Karpas-422 (cell line): ENCODE data around the gene NEU2. TPM values are rescaled to one million over a fixed set of nuclear protein-coding genes. Genes with fewer than 3 reads are reported as not detected.
A peak's percentile ranks its signal among the peaks of the same experiment; 100 is the strongest.

Experiments
- DNase-seq: peaks from one replicate; pipeline ENCODE4 v3.0.0-alpha.2; 2015
- H2AFZ ChIP-seq: fragments of 200-600 bp; sonication (generic); 2 replicates; pipeline ENCODE4 v1.6.1; 2014; ENCODE audit warnings: antibody characterized with exemption, low read length, mixed read lengths
- H3K27ac ChIP-seq: fragments of 200-600 bp; sonication (generic); 2 replicates; pipeline ENCODE4 v1.5.1; 2014; ENCODE audit warnings: mild to moderate bottlenecking, low read length, moderate library complexity
- H3K27me3 ChIP-seq: fragments of 200-600 bp; sonication (generic); 2 replicates; pipeline ENCODE4 v1.6.1; 2014; ENCODE audit warnings: low read length, mixed read lengths
- H3K36me3 ChIP-seq: fragments of 200-600 bp; sonication (generic); 2 replicates; pipeline ENCODE4 v1.6.1; 2014; ENCODE audit warnings: low read length, mixed read lengths; ENCODE audit not compliant: insufficient read depth
- H3K4me1 ChIP-seq: fragments of 200-600 bp; sonication (generic); 2 replicates; pipeline ENCODE4 v1.6.1; 2014; ENCODE audit warnings: mild to moderate bottlenecking, low read length, mixed read lengths
- H3K4me2 ChIP-seq: fragments of 200-600 bp; sonication (generic); 2 replicates; pipeline ENCODE4 v1.6.1; 2014; ENCODE audit warnings: low read length, low read depth, mild to moderate bottlenecking; ENCODE audit not compliant: poor library complexity, severe bottlenecking
- H3K4me3 ChIP-seq: fragments of 200-600 bp; sonication (generic); 2 replicates; pipeline ENCODE4 v1.5.1; 2014; ENCODE audit warnings: mild to moderate bottlenecking, antibody characterized with exemption, low read length, mixed read lengths
- H3K79me2 ChIP-seq: fragments of 200-600 bp; sonication (generic); 2 replicates; pipeline ENCODE4 v1.6.1; 2014; ENCODE audit warnings: mild to moderate bottlenecking, low read length, mixed read lengths
- H3K9ac ChIP-seq: fragments of 200-600 bp; sonication (generic); 2 replicates; pipeline ENCODE4 v1.6.0; 2014; ENCODE audit warnings: low read length
- H3K9me2 ChIP-seq: fragments of 200-600 bp; sonication (generic), shearing (Covaris generic); replicated peaks from 2 replicates; pipeline ENCODE4 v1.6.0; 2014; ENCODE audit warnings: mild to moderate bottlenecking, low read length, moderate library complexity; ENCODE audit not compliant: insufficient read depth
- H3K9me3 ChIP-seq: fragments of 300-700, 200-600 bp; sonication (generic); 2 replicates; pipeline ENCODE4 v1.6.1; 2014; ENCODE audit warnings: low read length, mixed read lengths
- H4K20me1 ChIP-seq: fragments of 200-600 bp; sonication (generic); 2 replicates; pipeline ENCODE4 v1.6.1; 2014; ENCODE audit warnings: mild to moderate bottlenecking, antibody characterized with exemption, low read length, low read depth; ENCODE audit not compliant: insufficient read depth
- total RNA-seq: library from RNA; depleted of rRNA; stranded (reverse); fragments of >200 nt; shearing (Covaris generic); gene quantifications from 2 replicates; pipeline ENCODE4 v1.2.3, GENCODE V29; 2014; ENCODE audit warnings: low replicate concordance; rRNA removed

Gene NEU2
- not detected in 2 replicates for total RNA-seq

DNA sequence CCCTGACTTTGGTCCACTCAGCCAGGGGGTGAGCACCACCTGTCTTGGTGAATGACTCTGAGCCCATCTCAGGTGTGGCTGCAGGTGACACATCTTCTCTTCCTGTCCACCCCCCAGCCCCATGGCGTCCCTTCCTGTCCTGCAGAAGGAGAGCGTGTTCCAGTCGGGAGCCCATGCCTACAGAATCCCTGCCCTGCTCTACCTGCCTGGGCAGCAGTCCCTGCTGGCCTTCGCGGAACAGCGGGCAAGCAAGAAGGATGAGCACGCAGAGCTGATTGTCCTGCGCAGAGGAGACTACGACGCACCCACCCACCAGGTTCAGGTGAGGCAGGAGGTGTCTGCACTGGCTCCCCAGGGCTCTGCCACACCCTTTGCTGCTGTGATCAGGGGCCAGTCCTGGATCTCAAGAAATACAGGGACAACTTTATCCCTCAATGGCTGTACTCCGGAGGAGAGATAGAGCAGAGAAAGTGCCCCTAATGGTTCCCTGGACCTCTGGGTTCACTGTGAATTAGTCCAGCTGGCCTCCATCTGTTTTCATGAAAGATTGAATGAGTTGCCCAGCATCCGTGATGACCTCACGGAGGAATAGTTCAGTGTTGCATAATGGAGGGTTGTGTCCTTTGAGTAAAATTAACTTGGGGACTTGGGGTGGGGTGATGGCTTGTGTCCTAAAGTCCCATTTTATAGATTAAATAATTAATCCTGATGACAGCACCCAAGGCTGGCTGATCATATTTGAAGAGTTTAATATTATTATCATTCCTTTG is at the start of gene NEU2:
NEU2 (plus strand) TSS at position 122 of the 770 bp plus-strand sequence; CDS start at position 122, 0 bp downstream.
- DNase-seq, result no peak
- Histone ChIP-seq H3K27me3 (no peaks in the 10 kb centered on the region), H2AFZ (no peak within 1 kb of the TSS), H3K79me2 (no peaks in the 10 kb centered on the region), H3K9me2 (no peaks in the 10 kb centered on the region), H3K9ac (no peak within 1 kb of the TSS), H3K4me2 (no peak within 1 kb of the TSS), H4K20me1 (no peaks in the 10 kb centered on the region), H3K4me1 (no peaks in the 10 kb centered on the region), H3K9me3 (no peaks in the 10 kb centered on the region), H3K36me3 (no peaks in the 10 kb centered on the region), H3K27ac (no peak within 1 kb of the TSS), H3K4me3 (no peak within 1 kb of the TSS)

DNA sequence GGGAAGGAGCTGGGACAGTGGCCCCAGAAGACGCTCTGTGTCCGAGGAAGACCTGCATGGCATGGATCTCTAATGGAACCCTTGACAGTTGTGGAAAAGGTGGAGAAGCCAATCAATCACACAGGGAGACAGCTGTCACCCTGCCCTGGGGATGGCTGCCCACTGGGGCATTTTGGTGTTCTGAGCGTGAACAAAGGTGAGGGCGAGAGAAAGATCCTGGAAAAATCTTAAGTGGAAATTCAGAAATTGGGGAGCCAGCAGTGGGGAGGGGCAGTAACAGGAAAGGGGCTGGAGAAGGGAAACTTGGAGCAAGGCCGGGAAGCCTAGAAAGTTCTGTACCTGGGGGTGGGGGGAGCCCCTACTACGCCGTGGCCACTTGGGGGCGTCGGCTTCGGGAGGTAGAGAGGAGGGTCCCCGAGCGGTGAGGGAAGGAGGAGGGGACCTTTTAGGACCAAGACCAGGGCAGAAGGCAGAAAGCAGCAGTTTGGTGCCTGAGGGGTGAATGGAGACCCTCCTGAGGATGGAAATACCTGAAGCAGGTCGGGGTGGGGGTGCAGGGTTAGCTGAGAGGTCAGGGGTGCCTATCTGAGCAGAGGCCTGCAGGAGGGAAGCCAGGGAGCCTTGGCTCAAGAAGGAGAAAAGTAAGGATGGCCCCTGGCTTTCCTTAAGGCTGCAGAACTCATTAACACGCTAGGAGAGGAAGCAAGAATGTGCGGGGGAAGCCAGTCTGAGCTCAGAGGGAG is 49.4 kb upstream of the NEU2 start:
- H3K36me3 ChIP-seq, result no peaks in the 10 kb centered on the region
- no peaks in the 10 kb centered on the region for H3K79me2 ChIP-seq
- H3K27me3 ChIP-seq, result no peaks in the 10 kb centered on the region
- H3K4me2 ChIP-seq, result no peak overlapping the region
- no peaks in the 10 kb centered on the region for H3K9me3 ChIP-seq
- peaks cover 11% of the 10 kb centered on the region for H3K4me1 ChIP-seq
- peak overlapping the region; percentile 82; the same call in 1 of the 2 replicates for H2AFZ ChIP-seq
- DNase-seq, result peak; percentile 50
- no peaks in the 10 kb centered on the region for H3K9me2 ChIP-seq
- no peak overlapping the region for H3K9ac ChIP-seq
- no peaks in the 10 kb centered on the region for H4K20me1 ChIP-seq
- H3K27ac ChIP-seq, result no peak overlapping the region
- no peak overlapping the region for H3K4me3 ChIP-seq

DNA sequence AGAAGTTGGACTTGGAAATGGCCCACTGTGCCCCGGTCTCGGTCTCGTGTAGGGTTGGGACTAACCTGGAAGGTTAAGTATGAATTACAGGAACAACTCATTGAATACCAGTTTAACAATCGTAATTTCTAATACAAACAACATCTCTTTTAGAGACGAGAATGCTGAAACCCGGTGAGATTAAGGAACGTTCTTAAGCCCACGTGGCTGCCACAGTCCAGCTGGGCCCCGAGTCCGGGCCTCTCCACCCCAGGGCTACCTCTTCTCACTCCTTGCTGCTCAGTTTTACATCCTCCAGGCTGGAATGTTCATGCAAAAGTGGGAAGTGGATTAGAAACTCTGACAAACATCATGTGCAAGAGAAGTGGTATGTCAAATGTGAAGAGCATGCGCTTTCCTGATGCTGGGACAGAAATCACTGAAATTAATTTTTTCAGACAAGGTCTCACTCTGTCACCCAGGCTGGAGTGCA is 48.8 kb upstream of the NEU2 start:
- H3K9me3 ChIP-seq, result no peaks in the 10 kb centered on the region
- no peak overlapping the region for H3K9ac ChIP-seq
- H3K4me2 ChIP-seq, result no peak overlapping the region
- H3K9me2 ChIP-seq, result no peaks in the 10 kb centered on the region
- no peak overlapping the region for H3K4me3 ChIP-seq
- no peaks in the 10 kb centered on the region for H3K36me3 ChIP-seq
- H3K27me3 ChIP-seq, result no peaks in the 10 kb centered on the region
- no peak overlapping the region for H3K27ac ChIP-seq
- no peaks in the 10 kb centered on the region for H4K20me1 ChIP-seq
- DNase-seq, result no peak
- H2AFZ ChIP-seq, result peak overlapping the region; percentile 82; the same call in 1 of the 2 replicates
- no peaks in the 10 kb centered on the region for H3K79me2 ChIP-seq
- H3K4me1 ChIP-seq, result peaks cover 6% of the 10 kb centered on the region

DNA sequence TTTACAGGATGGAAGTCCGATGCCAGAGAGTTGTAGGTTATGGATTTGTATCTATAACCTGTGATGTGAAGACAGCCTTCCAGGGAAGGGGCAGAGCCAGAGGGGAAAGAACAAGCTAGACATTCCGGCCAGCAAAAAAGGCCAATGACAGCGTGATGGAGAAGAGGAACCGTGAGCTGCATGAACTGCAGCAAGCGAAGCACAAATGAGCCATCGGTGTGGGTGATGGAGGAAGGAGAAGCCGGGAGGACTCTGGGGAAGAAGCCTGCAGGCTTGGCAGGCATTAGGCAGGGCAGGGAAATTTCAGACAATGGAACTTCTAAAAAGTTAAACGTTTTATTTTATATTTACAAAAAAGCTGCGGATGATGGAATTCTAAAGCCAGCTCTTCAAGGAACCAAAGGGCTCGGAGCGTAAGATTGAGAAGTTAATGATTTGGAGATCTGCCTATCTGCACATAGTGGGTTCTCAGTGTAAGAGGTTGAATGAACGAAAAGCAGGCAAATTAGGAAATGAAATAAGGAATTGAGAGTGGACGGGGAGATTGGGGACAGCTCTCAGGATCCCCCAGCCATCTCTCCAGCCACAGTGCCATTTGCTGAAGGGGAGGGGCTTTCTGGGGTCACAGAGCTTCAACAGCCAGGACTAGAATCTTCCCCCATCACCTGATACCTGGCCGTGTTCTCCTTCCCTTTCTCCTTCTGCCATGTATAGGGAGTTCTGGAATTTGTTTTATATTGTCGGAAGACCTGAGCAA is 47.8 kb upstream of the NEU2 start:
- Histone ChIP-seq H3K27ac (no peak overlapping the region), H3K9me2 (no peaks in the 10 kb centered on the region), H3K27me3 (no peaks in the 10 kb centered on the region), H3K4me1 (no peaks in the 10 kb centered on the region; the same call in 1 of the 2 replicates), H2AFZ (no peak overlapping the region), H3K36me3 (no peaks in the 10 kb centered on the region), H4K20me1 (no peaks in the 10 kb centered on the region), H3K9me3 (no peaks in the 10 kb centered on the region), H3K9ac (no peak overlapping the region), H3K79me2 (no peaks in the 10 kb centered on the region), H3K4me3 (no peak overlapping the region), H3K4me2 (no peak overlapping the region)
- DNase-seq, result no peak

DNA sequence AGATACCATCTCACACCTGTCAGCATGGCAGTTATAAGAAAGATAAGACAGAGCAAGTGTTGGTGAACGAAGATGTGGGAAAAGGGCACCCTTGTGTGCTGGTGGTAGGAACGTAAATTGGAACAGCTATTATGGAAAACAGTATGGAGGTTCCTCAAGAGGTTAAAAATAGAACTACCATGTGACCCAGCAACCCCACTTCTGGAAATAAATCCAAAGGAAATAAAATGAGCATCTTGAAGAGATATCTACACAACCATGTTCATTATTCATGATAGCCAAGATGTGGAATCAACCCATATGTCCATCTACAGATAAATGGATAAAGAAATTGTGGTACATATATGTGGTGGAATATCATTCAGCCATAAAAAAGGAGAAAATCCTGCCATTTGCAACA is 46.3 kb upstream of the NEU2 start:
- Histone ChIP-seq H3K36me3 (no peaks in the 10 kb centered on the region), H3K27ac (no peak overlapping the region), H2AFZ (no peak overlapping the region), H3K27me3 (no peaks in the 10 kb centered on the region), H3K4me2 (no peak overlapping the region), H3K9me3 (no peaks in the 10 kb centered on the region), H3K9me2 (no peaks in the 10 kb centered on the region), H3K4me1 (no peaks in the 10 kb centered on the region; the same call in 1 of the 2 replicates), H3K4me3 (no peak overlapping the region), H4K20me1 (no peaks in the 10 kb centered on the region), H3K9ac (no peak overlapping the region), H3K79me2 (no peaks in the 10 kb centered on the region)
- DNase-seq, result no peak

DNA sequence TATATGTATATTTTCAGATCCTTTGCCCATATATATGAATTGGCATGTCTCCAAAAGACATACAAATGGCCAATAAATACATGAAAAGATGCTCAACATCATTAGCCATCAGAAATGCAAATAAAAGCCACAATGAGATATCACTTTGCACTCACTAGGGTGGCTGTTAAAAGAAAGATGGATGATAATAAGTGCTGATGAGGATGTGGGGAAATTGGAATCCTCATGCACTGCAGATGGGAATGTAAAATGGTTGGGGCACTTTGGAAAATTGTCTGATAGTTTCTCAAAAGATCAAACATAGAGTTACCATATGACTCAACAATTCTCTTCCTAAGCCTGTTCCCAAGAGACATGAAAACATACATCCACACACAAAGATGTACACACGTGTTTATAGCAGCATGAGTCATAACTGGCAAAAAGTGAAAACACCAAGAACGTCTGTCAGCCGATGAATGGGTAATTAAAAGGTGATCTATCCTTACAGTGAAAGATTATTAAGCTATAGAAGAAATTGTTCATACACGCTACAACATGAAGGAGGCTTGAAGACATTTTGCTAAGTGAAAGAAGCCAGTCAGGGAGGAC is 39.1 kb upstream of the NEU2 start:
- no peaks in the 10 kb centered on the region for H3K9me2 ChIP-seq
- no peaks in the 10 kb centered on the region for H3K4me1 ChIP-seq
- no peaks in the 10 kb centered on the region for H3K79me2 ChIP-seq
- H3K36me3 ChIP-seq, result no peaks in the 10 kb centered on the region
- no peak overlapping the region for H3K4me2 ChIP-seq
- no peak for DNase-seq
- no peak overlapping the region for H3K9ac ChIP-seq
- no peaks in the 10 kb centered on the region for H4K20me1 ChIP-seq
- no peaks in the 10 kb centered on the region for H3K27me3 ChIP-seq
- no peak overlapping the region for H3K4me3 ChIP-seq
- no peak overlapping the region for H2AFZ ChIP-seq
- H3K9me3 ChIP-seq, result no peaks in the 10 kb centered on the region
- H3K27ac ChIP-seq, result no peak overlapping the region

DNA sequence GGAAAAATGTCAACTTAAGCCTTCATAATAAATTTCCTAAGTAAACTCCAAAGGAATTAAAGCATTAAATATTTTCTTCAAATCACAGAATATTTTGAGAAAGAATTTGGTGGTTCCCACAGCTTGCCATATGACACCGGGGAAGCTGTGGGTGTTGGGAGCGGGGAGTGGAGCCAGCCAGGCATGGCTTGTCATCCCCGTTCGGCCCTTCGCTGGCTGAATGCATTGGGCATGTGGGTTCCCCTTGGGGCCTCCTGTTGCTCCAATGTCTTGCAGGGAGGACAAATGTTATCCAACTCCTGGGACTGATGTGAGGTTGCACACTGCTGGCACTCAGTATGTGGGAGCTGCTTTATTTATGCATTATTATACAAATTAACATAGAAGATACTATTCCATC is 38.0 kb upstream of the NEU2 start:
- no peaks in the 10 kb centered on the region for H4K20me1 ChIP-seq
- no peak overlapping the region for H3K27ac ChIP-seq
- H2AFZ ChIP-seq, result no peak overlapping the region
- no peaks in the 10 kb centered on the region for H3K79me2 ChIP-seq
- H3K27me3 ChIP-seq, result no peaks in the 10 kb centered on the region
- no peaks in the 10 kb centered on the region for H3K36me3 ChIP-seq
- H3K4me1 ChIP-seq, result no peaks in the 10 kb centered on the region
- no peak overlapping the region for H3K9ac ChIP-seq
- no peak for DNase-seq
- H3K4me2 ChIP-seq, result no peak overlapping the region
- H3K4me3 ChIP-seq, result no peak overlapping the region
- no peaks in the 10 kb centered on the region for H3K9me2 ChIP-seq
- no peaks in the 10 kb centered on the region for H3K9me3 ChIP-seq
